Ascending aorta (tissue), 2 donors: ENCODE results near the gene MORC3. TPM values are rescaled to one million over a fixed set of nuclear protein-coding genes. Genes with fewer than 3 reads are reported as not detected.
"Not testable (repeated sequence)": the region's sequence is repeated elsewhere in the genome, so short reads cannot be mapped to it uniquely, and the experiment has no call there.

Experiments
- DNase-seq, 2 donors: peaks; one replicate each; pipeline ENCODE4 v3.0.0-alpha.2; 2019; ENCODE audit warnings: low spot score in 2 of 2
- H3K27ac ChIP-seq, 2 donors: fragments of 200-600 bp; sonication (generic); one replicate each; pipeline ENCODE4 v1.5.1; 2016 to 2017; ENCODE audit warnings: mild to moderate bottlenecking in 1 of 2
- H3K27me3 ChIP-seq: fragments of 200-600 bp; sonication (generic); one replicate; pipeline ENCODE4 v1.5.1; 2017
- H3K36me3 ChIP-seq, 2 donors: fragments of 200-600 bp; sonication (generic); one replicate each; pipeline ENCODE4 v1.5.1; 2016
- H3K4me1 ChIP-seq, 2 donors: fragments of 200-600 bp; sonication (generic); one replicate each; pipeline ENCODE4 v1.5.1; 2016 to 2017; ENCODE audit warnings: mild to moderate bottlenecking in 1 of 2
- H3K4me3 ChIP-seq, 2 donors: fragments of 200-600 bp; sonication (generic); one replicate each; pipeline ENCODE4 v1.5.1; 2016 to 2017; ENCODE audit warnings: mild to moderate bottlenecking in 1 of 2
- H3K9me3 ChIP-seq, 2 donors: fragments of 200-600 bp; sonication (generic); one replicate each; pipeline ENCODE4 v1.5.1; 2016
- intact Hi-C: fragments of 100-400 bp; cut with DNase I; formaldehyde crosslinking; loops from one replicate; pipeline ENCODE4 v1.15.1; 2023
- total RNA-seq: library from RNA; depleted of rRNA; stranded (reverse); fragments of >200 nt; gene quantifications from one replicate; pipeline ENCODE4 v1.1.0, GENCODE V29; 2016
- TF ChIP-seq, protein P1 (sequence below), 3 experiments: fragments of 200-600 bp in 2 of 3; fragments of 450-650 bp in 1 of 3; sonication (generic) in 2 of 3; IDR thresholded peaks; one replicate each; pipeline ENCODE4 v1.5.1; 2016 to 2019; ENCODE audit warnings: antibody characterized with exemption in 3 of 3, mild to moderate bottlenecking in 1 of 3, moderate library complexity in 1 of 3

MORC3 gene
- total RNA-seq, 1 donor from 2014 or later, result 7.9 TPM

DNA sequence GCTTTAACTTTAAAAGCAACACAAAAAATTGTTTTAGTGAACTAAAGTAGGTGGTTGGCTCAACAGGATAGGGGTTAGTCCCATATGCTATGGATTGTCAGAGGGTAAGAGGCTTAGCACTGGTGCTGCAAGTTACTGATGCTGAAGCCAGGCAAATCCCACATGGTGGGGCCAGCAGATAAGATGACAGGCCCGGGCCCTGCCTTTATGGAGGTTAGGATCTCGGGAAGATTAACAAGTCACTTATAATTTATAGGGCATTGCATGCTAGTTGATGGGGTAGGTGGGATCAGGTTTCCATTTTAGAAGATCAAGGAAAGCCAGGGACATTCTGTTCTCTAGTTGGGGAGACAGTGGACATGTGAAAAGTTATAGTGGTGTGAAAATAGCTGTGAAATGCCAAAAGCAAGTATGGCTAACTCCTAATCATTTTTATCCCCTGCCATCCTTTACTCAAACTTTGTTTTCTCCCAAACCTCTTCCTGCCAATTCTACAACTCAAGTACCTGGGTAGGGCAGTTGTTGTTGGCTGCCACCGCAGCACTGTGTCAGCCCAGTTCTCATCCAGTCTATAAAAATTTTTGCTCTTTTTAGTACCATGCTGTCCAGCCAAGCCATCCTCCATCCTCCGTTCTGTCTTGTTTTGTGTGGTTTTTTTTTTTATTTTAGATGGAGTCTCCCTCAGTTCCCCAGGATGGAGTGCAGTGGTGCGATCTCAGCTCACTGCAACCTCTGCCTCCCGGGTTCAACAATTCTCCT, 75.5 kb downstream of the MORC3 start:
- no peaks in the 10 kb centered on the region for H3K27me3 ChIP-seq
- H3K4me3 ChIP-seq, result no peak overlapping the region
- TF ChIP-seq, protein P1, sequence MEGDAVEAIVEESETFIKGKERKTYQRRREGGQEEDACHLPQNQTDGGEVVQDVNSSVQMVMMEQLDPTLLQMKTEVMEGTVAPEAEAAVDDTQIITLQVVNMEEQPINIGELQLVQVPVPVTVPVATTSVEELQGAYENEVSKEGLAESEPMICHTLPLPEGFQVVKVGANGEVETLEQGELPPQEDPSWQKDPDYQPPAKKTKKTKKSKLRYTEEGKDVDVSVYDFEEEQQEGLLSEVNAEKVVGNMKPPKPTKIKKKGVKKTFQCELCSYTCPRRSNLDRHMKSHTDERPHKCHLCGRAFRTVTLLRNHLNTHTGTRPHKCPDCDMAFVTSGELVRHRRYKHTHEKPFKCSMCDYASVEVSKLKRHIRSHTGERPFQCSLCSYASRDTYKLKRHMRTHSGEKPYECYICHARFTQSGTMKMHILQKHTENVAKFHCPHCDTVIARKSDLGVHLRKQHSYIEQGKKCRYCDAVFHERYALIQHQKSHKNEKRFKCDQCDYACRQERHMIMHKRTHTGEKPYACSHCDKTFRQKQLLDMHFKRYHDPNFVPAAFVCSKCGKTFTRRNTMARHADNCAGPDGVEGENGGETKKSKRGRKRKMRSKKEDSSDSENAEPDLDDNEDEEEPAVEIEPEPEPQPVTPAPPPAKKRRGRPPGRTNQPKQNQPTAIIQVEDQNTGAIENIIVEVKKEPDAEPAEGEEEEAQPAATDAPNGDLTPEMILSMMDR (IDR thresholded peaks at IDR 0.05), result no peak
- no peak overlapping the region for H3K27ac ChIP-seq
- no peaks in the 10 kb centered on the region for H3K9me3 ChIP-seq
- no peaks in the 10 kb centered on the region for H3K36me3 ChIP-seq
- no peaks in the 10 kb centered on the region for H3K4me1 ChIP-seq
- DNase-seq, result peak in 1 of 2 donors; percentile 8
- intact Hi-C loops, result no loop called here

DNA sequence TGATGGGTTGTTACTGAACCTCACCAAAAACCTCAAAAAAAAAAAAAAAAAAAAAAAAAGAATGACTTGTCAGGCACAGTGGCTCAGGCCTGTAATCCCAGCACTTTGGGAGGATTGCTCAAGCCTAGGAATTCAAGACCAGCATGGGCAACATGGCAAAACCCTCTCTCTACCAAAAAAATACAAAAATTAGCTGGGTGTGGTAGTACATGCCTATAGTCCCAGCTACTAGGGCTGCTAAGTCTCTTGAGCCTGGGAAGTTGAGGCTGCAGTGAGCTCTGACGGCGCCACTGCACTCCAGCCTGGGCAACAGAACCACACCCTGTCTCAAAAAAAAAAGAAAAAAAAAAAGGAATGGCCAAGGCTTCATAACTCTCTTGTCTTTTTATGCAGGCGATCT, 76.3 kb downstream of the MORC3 start:
- Histone ChIP-seq H3K36me3 (no peaks in the 10 kb centered on the region), H3K4me1 (no peaks in the 10 kb centered on the region), H3K9me3 (no peaks in the 10 kb centered on the region), H3K27me3 (no peaks in the 10 kb centered on the region), H3K4me3 (no peak overlapping the region), H3K27ac (no peak overlapping the region)
- peak in 1 of 2 donors; percentile 18 for DNase-seq
- TF ChIP-seq, protein P1 (IDR thresholded peaks at IDR 0.05), result no peak
- intact Hi-C loops, result no loop called here

DNA sequence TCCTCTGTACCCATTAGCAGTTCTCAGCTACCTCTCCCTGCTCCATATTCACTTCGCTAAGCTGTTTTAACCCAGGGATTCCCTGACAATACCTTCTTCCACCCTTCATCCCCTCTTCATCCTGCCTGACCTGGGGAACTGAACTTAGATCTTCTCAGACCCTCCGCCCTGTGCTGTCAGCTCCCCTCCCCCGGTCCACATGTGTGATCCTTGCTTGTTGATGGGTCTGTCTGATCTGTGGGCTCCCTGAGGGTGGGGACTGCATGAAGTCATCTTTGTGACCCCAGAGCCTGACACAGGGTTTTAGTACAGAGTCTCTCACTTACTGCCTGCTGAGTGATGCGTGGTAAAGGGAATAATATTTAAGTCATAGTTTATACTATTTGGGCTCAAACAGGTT, 77.0 kb downstream of the MORC3 start:
- intact Hi-C loops, result no loop called here
- TF ChIP-seq, protein P1 (IDR thresholded peaks at IDR 0.05), result no peak
- no peaks in the 10 kb centered on the region for H3K36me3 ChIP-seq

DNA sequence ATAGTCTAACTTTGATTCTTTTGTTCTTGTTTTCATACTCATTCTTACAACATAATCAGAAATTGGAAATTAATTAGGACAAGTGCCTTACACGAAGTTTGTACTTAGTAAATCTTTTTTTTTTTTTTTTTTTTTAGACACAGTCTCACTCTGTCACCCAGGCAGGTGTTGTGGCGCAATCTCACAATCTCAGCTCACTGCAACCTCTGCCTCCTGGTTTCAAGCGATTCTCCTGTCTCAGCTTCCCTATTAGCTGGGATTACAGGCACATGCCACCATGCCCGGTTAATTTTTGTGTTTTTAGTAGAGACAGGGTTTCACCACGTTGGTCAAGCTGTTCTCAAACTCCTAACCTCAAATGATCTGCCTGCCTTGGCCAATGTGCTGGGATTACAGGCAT, 77.6 kb downstream of the MORC3 start:
- intact Hi-C loops, result no loop called here
- DNase-seq, result peak in 1 of 2 donors; percentile 28
- Histone ChIP-seq H3K27me3 (no peaks in the 10 kb centered on the region), H3K4me1 (no peaks in the 10 kb centered on the region), H3K4me3 (no peak overlapping the region), H3K36me3 (no peaks in the 10 kb centered on the region), H3K27ac (no peak overlapping the region), H3K9me3 (no peaks in the 10 kb centered on the region)
- TF ChIP-seq, protein P1 (IDR thresholded peaks at IDR 0.05), result no peak

More for the DNA sequence above, 77.0 kb downstream of the MORC3 start:
- H3K27me3 ChIP-seq, result no peaks in the 10 kb centered on the region
- H3K4me3 ChIP-seq, result no peak overlapping the region
- H3K27ac ChIP-seq, result no peak overlapping the region
- peak in 1 of 2 donors; percentile 45 for DNase-seq
- no peaks in the 10 kb centered on the region for H3K9me3 ChIP-seq
- H3K4me1 ChIP-seq, result no peaks in the 10 kb centered on the region

DNA sequence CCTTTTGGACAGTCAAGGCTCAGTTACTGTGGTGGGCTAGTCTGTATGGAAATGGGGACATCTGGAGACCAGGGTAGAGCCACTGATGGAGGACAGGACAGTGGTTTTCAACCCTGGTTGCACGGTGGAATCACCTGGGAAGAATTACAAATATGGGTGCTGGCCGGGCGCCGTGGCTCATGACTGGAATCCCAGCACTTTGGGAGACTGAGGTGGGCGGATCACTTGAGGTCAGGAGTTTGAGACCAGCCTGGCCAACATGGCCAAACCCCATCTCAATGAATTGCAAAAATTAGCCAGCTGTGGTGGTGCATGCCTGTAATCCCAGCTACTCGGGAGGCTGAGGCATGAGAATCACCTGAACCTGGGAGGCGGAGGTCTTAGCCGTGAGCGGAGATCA, 79.7 kb downstream of the MORC3 start:
- H3K27me3 ChIP-seq, H3K4me1 ChIP-seq, H3K9me3 ChIP-seq, H3K27ac ChIP-seq, intact Hi-C loops, H3K36me3 ChIP-seq, H3K4me3 ChIP-seq: not testable (repeated sequence)
- DNase-seq, result peak in 1 of 2 donors; percentile 42

DNA sequence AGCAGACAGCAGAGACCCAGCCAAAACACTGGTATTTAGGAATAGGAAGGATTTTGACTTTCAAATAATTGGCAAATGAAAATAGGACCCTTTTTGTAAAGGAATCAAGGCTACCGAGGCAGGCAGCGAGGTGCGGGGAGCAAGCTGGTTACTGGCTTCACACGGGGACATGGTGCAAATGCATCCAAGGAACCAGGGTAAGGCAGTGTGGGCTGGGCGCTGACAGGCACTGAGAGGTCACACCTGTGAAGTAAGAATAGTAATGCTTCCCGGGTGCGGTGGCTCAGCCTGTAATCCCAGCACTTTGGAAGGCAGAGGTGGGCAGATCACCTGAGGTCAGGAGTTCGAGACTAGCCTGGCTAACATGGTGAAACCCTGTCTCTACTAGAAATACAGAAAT, 80.7 kb downstream of the MORC3 start:
- Histone ChIP-seq H3K4me3 (no peak overlapping the region), H3K9me3 (no peaks in the 10 kb centered on the region), H3K4me1 (no peaks in the 10 kb centered on the region), H3K36me3 (peaks cover 0 to 3% of the 10 kb centered on the region in 2 donors), H3K27ac (no peak overlapping the region), H3K27me3 (no peaks in the 10 kb centered on the region)
- intact Hi-C loops, result no loop called here
- no peak for DNase-seq
- TF ChIP-seq, protein P1 (IDR thresholded peaks at IDR 0.05), result no peak
